Measurements from ENCODE around the gene CPNE2.

GRCh38 chr16:57128771-57129389 lies 36.5 kb downstream of the CPNE2 start:
- TF ChIP-seq CTCF (IDR thresholded peaks at IDR 0.05) (no peak), EP300 (IDR thresholded peaks at IDR 0.05) (no peak), POLR2A (IDR thresholded peaks at IDR 0.05) (no peak)
